T-helper 22 cell (primary cell): ENCODE measurements around the gene BACH2.
A peak's percentile ranks its signal among the peaks of the same experiment; 100 is the strongest.
"Not testable (repeated sequence)": the region's sequence is repeated elsewhere in the genome, so short reads cannot be mapped to it uniquely, and the experiment has no call there.

ENCODE experiments used
- DNase-seq: peaks from one replicate; pipeline ENCODE4 v3.0.0-alpha.2; 2020; ENCODE audit warnings: low read depth

The BACH2 gene

GRCh38 chr6:90296341-90297114, at the start of gene BACH2:
Gene BACH2 (minus strand): TSS chr6:90296843. CDS start chr6:90008844, 287,999 bp downstream.
- peak; percentile 85 for DNase-seq

- DNase-seq = no peak
These were observed 46.9 kb upstream of the BACH2 start for GRCh38 chr6:90343576-90343975.

GRCh38 chr6:90338409-90338808, 41.8 kb upstream of the BACH2 start:
- no peak for DNase-seq

- DNase-seq = no peak
These were observed 39.8 kb upstream of the BACH2 start for GRCh38 chr6:90336388-90336947.

- no peak for DNase-seq
These were observed 37.3 kb upstream of the BACH2 start for GRCh38 chr6:90333928-90334327.

- DNase-seq = not testable (repeated sequence)
These were observed 36.4 kb upstream of the BACH2 start for GRCh38 chr6:90332978-90333543.

- no peak for DNase-seq
These were observed 32.9 kb upstream of the BACH2 start for GRCh38 chr6:90329386-90330077.

- DNase-seq = no peak
These were observed 31.4 kb upstream of the BACH2 start for GRCh38 chr6:90328004-90328403.

- no peak for DNase-seq
These were observed 29.9 kb upstream of the BACH2 start for GRCh38 chr6:90326404-90327057.

GRCh38 chr6:90323706-90324105, 27.1 kb upstream of the BACH2 start:
- no peak for DNase-seq

- DNase-seq = no peak
These were observed 26.4 kb upstream of the BACH2 start for GRCh38 chr6:90322976-90323474.

- DNase-seq = no peak
These were observed 23.5 kb upstream of the BACH2 start for GRCh38 chr6:90319979-90320685.

GRCh38 chr6:90319044-90319443, 22.4 kb upstream of the BACH2 start:
- DNase-seq = no peak

- DNase-seq = no peak
These were observed 19.3 kb upstream of the BACH2 start for GRCh38 chr6:90315986-90316385.

GRCh38 chr6:90315354-90315950, 18.8 kb upstream of the BACH2 start:
- DNase-seq = no peak

- no peak for DNase-seq
These were observed 17.9 kb upstream of the BACH2 start for GRCh38 chr6:90314514-90314913.

GRCh38 chr6:90311569-90311968, 14.9 kb upstream of the BACH2 start:
- no peak for DNase-seq

GRCh38 chr6:90305800-90306448, 9.3 kb upstream of the BACH2 start:
- no peak for DNase-seq

GRCh38 chr6:90304308-90304707, 7.7 kb upstream of the BACH2 start:
- DNase-seq = no peak

GRCh38 chr6:90303039-90303438, 6.4 kb upstream of the BACH2 start:
- DNase-seq = no peak

GRCh38 chr6:90302320-90302719, 5.7 kb upstream of the BACH2 start:
- no peak for DNase-seq
